Peyer's patch (tissue), 4 donors: ENCODE results near the gene SCAMP3.

Source experiments
- CTCF ChIP-seq, 6 experiments: fragments of 450-650 bp in 4 of 6; fragments of 200-600 bp in 2 of 6; sonication (generic) in 1 of 6; IDR thresholded peaks; one replicate each; pipeline ENCODE4 v1.5.1; 2017 to 2019; ENCODE audit warnings: antibody characterized with exemption in 6 of 6, mild to moderate bottlenecking in 3 of 6, moderate library complexity in 1 of 6
- POLR2A ChIP-seq, 2 donors: fragments of 450-650 bp; IDR thresholded peaks; one replicate each; pipeline ENCODE4 v1.5.1; 2017; ENCODE audit warnings: antibody characterized with exemption in 2 of 2, mild to moderate bottlenecking in 2 of 2, moderate library complexity in 2 of 2

- peak in 3 of 6 experiments; percentile 7 to 22 (median 15) for TF ChIP-seq CTCF (IDR thresholded peaks at IDR 0.05)
- peak; percentile 32 to 34 for TF ChIP-seq POLR2A (IDR thresholded peaks at IDR 0.05)
These were observed 34.7 kb downstream of the SCAMP3 start for GRCh38 chr1:155227261-155228095.
